Daoy (cell line): ENCODE data around the gene GMNC. TPM values are rescaled to one million over a fixed set of nuclear protein-coding genes. Genes with fewer than 3 reads are reported as not detected.
"Not testable (repeated sequence)": the region's sequence is repeated elsewhere in the genome, so short reads cannot be mapped to it uniquely, and the experiment has no call there.

Source experiments
- DNase-seq: peaks from one replicate; pipeline ENCODE4 v3.0.0-alpha.2; 2015; ENCODE audit warnings: low read depth
- total RNA-seq: library from RNA; depleted of rRNA; stranded (reverse); fragments of >200 nt; shearing (Covaris generic); gene quantifications from 2 replicates; pipeline ENCODE4 v1.2.3, GENCODE V29; 2014; rRNA removed

Gene GMNC, protein sequence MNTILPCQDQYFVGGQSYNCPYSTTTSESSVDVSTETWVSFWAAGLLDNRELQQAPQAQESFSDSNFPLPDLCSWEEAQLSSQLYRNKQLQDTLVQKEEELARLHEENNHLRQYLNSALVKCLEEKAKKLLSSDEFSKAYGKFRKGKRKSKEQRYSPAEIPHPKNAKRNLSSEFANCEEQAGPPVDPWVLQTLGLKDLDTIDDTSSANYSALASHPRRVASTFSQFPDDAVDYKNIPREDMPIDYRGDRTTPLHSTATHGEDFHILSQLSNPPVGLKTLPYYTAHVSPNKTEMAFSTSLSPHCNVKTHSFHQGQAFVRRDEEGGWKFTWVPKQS
- not detected in 2 replicates for total RNA-seq

DNA sequence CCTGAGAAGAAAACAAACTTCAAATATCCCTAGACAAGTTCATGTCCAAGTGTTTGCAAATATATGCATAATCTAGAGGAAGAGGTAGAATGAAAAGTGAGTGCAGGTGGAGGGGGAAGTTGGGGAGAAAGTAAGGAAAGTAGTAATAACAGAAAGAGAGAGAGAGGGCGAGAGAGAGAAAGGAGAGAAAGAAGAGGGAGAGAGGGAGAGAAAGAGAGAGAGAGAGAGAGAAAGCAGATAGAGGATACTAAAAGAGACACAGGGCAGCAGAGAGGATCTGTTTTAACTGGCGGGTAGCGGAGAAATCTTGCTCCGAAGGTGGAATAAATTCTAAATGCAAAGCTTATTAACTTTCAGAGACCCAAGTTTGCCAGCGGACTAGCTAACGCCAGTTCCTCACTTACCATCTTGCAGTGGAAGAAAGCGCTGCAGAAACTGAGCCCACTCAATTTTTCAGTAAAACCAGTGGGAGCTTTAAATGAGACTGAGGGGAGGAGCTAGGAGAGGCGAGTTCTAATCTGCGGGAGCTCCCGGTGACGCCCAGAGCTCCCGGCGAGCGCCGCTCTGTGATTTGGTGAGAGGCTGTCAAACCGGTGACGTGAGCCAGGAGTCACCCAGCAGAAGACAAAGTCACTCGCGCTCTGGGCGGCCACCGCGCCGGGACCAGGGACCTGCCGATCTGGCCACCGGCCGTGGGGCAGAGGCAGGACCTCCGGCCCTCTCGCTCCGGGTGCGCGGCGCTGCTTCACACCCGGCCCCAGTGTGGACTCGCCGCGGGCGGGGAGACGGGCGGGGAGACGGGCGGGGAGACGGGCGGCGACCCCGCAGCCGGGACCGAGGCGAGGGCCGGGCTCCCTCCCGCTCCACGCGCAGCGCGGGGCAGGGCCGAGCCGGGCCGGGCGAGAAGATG is at the start of gene GMNC:
Gene GMNC, minus strand, starts transcription at position 486 of the 910 bp plus-strand sequence. Its CDS starts 79 bp downstream, at position 407.
- peak; percentile 84 for DNase-seq

DNA sequence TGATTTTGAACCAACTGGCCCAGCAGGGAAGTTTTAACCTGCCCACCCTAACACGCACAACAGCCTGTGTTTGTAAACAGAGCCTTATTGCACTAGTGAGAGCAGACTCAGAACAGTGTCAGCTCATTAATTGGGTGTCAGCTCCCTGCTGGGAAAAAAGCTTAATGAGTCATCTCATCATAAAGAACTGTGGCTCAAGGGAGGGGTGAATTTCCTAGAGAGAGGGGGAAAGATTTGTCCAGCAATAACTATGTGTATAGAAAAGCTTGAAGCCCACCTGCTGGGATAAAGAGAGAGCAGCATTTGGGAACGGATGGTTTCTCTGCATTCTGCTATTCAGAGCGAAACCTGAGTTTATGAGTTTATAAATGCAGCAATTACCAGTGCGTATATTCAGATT is 48.9 kb upstream of the GMNC start:
- DNase-seq, result peak; percentile 50

DNA sequence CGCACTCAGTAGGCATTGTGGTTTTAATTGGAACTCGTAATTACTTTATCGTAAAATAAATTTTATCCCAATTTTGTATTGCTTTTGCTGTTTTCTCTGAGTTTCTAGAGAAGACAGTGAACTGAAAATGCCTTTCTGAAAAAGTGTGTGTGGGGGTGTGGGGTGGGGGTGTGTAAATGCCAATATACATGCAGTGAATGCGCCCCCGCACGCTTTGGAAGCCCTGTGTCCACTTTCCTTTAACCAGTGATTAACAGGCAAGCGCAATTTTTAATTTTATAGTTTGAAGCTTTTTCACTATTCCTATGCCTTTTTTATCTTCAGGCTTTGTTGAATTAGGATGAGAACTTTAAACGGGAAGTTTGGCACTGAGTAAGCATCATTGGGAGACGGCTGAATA is 47.4 kb upstream of the GMNC start:
- DNase-seq, result no peak

DNA sequence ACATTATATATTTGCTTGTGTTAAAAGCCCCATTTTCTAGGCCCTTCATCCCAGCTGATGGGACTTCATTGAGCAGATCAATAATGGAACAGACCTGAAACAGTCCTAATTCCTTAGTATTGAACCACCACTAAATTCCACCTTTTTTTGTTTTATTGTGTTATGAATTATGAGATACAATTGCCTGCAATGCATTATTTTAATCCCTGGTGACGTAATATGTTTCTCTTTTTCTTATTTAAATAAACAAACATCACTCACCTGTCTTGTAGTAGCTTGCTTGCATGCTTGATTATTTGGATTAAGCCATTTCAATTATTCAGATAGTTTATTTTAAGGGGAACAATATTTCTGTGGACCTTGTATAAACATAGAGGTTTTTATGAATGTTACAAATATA is 40.7 kb upstream of the GMNC start:
- no peak for DNase-seq

DNA sequence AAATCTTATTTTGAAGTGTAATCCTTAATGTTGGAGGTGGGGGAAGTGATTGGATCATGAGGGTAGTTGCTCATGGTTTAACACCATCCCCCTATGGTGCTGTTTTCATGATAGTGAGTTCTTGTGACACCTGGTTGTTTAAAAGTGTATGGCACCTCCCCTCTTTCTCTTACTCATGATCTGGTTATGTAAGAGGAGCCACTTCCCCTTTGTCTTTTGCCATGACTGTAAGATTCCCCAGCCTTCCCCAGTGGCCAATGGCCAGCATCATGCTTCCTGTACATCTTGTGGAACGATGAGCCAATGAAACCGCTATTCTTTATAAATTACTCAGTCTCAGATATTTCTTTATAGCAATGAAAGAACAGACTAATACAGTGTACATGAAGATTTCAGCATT is 39.8 kb upstream of the GMNC start:
- DNase-seq, result no peak

DNA sequence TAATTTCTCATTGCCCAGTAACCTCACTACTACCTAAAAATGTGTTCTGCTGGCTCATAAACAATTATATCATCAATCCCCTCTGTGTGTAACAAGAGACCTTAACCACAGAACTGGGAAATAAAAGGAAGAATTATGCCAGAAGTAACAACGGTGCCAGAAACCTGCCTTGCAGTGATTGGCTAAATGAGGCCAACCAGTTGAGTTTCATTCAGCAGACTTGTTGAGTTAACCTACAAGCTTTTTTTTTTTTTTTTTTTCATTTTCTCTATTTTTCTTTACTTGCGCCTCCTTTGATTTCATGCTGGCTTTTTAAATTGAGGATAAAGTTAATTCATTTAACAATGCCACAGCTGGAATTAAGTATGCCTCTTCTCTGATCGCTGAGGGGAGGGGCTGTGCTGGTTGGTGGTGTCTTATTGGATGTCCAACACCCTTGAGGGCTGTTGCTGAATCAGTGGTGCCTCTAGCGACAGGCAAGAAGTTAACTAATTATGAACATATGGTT is 30.0 kb upstream of the GMNC start:
- DNase-seq, result peak; percentile 18

DNA sequence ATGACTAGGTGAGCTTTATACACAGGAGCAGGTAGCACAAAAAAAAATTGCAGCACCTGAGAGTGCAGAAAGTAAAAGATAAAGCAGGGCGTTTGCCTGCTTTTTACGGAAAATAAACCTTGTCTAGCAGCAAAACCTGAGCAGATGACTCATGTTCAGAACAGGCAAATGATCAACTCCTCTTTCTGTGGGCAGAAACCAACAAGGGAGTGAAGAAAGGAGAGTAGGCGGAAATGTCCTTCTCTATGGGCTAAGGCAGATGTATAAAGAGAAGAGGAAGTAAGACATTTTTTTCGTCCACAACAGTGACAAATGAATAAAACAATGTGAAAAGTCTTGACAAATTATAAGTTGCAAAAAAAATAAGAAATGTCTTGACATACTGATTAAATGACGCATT is 24.5 kb upstream of the GMNC start:
- DNase-seq, result peak; percentile 29

DNA sequence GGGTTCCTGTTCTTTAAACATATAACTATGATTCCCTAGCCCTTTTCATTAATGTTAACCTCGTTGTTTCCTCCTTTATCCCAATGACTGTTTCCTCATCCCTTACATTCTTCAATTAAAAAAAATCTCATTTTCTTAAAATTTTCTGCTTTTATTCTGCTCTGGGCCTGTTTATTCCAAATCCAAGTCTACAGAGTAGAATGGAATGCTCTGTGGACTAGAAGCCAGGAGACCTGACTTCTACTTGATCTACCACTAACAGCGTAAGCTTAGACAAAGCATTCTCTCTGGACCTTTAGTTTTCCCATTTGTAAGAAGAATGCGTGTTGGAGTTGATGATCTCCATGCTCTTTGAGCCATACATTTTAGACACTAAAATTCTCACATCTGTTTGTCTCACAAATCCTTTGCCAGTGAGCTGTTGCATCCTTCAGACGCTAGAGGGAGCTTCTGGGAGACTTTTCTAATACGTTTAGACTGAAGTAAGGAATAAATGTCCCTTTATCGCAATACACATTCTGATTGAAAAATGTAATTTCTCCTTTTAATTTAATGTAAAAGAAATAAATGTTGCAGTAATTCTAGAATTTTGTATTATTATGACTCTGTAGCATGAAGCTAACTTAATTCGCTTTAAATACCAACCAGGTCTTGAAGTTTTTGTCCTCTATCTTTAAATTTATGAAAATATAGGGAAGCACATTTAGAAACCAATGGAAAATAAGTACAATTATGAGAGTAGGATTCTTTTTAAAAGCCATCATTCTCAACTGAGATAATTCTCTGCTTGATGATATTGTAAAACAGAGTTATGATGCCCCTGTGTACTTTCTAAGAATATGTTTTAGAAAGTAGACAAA is 21.7 kb upstream of the GMNC start:
- peak; percentile 59 for DNase-seq

DNA sequence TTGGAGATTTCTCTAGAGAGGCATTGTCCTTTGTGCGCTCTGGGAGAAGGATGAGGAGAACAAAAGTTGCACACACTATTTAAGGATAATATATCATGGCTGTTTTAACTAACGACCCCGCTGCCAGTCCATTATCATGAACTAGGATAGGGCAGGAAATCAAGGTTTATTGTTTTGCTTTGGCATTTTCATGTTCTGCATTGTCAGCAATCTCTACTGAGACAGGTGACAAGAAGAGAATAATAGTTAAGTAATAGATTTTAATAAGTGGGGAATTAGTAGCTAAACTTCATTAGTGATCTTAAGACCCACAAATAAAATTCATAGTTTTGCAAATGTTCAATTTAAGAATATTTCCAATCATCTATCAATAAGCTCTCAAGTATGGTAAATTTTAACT is 20.6 kb upstream of the GMNC start:
- no peak for DNase-seq

DNA sequence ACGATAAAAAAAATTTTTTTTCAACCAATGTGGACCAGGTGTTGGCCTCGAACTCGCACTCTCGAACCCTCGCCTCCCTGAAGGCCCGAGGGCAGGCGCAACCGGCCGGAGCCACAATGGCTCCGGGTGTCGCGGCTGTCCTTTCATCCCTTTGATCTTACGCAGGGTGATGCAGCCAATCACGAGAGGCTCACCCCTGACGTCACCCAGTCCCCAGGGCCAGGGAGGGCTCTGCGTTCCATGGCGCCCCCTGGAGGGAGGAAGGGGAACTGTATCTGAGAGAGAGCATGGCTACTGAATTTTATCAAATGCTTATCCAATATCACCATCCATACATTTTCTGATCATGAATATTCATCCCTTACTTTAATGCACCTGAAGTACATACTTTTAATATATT is 15.4 kb upstream of the GMNC start:
- peak; percentile 19 for DNase-seq

DNA sequence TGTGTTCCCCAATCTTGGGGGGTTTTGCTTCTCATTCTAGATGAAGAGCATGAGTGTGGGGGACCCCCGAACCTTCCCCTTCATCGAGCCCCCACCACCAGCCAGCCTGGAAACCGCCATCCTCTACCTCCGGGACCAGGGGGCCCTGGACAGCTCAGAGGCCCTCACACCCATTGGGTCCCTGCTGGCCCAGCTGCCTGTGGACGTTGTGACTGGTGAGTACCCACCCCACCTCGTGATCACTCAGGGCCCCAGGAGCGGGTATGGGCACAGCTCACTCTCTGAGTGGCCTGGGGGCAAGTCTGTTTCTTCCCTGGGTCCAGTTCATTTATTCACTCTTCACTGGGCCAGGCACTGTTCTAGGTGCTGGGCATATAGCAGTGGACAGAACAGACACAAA is 13.9 kb upstream of the GMNC start:
- DNase-seq, result not testable (repeated sequence)

DNA sequence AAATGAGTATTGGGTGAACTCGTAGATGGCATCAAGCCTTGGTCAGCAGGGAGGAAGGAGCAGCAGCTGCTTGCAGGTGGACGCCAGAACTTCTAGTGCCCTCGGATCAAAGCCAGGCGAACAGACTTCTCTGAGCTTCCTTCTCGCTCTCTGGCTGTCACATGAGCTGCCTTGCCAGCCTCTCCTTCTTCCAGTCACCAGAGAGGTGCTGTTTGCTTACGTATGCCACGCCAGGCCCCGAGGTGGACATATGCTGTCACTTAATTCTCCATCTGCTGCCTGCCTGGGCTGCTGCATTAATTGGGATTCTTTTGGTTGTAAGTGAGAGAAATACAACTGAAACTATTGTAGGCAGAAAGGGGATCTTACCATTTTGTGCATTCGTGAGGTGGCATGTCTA is 12.6 kb upstream of the GMNC start:
- not testable (repeated sequence) for DNase-seq

DNA sequence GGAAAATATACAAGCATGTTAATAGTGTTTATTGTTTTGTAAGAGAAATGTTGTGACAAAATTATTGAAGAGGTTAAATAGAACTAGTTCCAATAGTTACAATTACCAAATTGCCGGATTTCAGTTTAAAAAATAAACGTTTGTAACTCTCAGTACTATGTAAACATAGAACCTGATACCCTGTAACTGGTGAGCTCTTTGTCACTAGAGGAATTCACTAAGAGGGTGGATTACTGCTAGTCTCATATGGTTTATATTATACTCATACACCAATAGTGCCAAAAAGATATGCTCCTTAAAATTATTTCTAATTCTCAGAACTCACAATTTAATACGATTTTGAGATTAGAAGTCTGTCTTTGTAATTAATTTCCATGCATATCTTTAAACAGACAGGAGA is 7.6 kb upstream of the GMNC start:
- no peak for DNase-seq

DNA sequence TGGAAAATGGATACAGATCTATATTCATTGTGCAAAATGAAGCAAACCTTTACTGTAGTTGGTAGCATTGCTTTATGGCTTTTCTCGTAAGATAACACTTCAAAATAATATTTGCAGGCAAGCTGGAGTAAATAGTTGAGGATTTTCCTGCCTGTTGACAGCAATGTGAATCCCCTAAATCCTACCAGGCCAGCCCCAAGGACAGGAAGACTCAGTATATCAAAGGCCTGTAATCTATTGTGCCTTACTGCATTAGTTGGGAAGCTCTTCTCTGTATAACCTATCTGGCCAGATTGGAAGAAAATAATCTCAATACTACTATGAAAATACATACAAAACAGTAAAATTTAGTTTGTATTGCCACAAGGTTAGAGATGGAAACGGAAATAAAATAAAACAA is 4.6 kb upstream of the GMNC start:
- DNase-seq, result no peak

DNA sequence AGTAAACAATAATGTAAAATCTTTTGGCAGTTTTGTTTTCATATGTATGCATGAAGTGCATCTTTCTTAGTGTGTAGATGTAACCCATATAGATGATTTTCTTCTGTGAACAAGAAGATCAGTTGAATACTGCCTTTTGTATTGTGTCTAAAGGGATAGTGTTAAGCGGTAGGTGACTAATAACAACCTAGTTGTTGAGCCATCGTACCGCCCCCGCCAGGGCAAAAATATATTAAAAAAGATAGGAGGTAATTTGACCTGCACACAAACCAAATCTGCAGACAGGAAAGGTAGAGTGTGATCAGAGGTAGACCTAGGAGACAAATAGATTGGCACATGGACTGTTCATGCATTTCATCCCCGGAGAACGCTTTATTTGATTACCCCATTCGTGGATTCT is 3.3 kb upstream of the GMNC start:
- no peak for DNase-seq

DNA sequence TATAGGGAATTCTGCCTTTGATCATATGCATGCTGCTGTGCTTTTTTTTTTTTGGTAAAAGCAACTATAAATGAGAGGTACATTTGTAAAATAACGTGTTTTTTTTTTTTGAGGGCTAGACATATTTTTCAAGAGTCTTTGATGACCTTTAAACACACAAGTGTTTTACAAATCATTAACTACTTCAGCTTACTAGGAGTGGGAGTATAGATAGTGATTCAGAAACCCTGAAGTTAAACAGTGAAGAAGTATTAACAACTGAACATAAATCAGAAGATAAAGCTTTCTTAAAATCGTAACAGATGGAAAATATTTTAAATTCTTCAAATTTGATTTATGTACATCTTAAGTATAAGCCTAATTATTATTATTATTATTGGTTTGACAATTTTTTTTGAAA is 2.9 kb upstream of the GMNC start:
- no peak for DNase-seq

DNA sequence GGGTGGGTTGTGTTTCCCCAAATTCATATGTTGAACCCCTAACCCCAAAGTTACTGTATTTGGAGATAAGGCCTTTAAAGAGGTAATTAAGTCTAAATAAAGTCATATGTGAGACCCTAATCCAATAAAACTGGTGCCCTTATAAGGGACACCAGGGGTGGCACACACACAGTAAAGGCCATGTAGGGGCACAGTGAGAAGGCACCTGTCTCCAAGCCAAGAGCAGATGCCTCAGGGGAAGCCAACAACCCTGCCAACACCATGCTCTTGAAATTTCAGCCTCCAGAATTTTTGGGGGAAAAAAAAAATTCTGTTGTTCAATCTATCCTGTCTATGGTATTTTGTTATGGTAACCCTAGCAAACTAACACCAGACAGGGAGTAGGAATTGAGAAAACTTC is 1.5 kb upstream of the GMNC start:
- DNase-seq, result no peak

DNA sequence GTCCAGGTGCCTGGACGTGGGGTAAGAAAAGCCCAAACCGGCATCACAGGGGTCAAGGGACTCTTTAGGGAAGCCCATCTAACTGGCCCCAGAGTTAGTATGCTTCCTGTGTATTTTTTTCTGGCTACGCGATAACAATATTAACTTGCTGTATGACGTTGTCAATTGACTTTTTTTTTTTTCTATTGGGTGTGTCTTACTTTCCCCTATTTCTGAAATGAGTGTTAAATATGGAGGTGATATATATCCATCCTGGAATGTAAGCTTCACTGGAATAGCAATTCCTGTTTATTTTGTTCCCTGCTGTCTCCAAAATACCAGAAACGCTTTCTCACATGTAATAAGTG is 598 bp upstream of the GMNC start:
- no peak for DNase-seq

DNA sequence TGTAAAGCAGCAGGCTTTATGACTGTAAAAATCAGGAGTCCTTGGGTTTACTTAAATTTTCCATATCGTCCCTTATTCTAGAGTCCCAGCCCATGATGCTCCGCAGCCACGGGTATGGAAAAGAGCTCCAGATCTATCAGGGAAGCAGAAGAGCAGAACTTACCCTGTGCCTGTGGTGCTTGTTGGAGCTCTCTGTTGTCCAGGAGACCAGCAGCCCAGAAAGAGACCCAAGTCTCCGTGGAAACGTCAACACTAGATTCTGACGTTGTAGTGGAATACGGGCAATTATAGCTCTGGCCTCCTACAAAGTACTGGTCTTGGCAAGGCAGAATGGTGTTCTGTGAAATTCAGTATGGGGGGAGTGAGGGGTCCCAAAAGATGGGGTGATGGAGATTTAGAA is 2.0 kb downstream of the GMNC start:
- DNase-seq, result no peak

DNA sequence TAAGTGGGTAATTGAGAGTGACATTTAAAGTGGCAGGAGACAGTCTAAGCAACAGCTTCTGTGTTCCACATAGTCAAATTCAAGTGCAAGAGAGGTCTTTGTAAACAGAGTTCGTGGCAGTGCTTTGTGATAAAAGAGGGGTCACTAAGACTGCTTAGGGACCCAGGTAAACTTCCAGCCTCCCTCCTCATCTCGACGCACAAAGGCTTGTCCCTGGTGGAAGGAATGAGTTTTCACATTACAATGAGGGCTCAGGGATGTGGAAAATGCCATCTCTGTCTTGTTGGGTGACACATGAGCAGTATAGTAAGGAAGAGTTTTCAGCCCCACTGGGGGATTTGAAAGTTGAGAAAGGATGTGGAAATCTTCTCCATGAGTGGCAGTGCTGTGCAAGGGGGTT is 7.3 kb downstream of the GMNC start:
- no peak for DNase-seq

DNA sequence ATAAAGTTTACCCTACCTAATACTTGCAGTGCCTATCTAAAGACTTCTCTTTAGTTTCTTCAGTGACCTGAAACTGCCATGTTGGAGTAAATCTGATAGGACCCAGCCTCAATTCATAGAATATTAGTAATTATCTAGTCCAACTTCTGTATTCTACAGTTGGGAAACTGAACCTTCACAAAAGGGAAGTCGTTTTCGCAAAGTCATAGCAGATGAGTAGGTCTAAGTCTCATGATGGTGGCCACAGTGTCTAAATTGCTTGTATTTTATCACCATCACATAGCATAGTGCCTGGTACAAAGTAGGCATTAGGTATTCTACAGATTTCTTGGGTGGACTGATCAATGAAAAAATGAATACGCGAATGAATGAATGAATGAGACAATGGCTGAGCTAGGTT is 8.4 kb downstream of the GMNC start:
- DNase-seq, result no peak

DNA sequence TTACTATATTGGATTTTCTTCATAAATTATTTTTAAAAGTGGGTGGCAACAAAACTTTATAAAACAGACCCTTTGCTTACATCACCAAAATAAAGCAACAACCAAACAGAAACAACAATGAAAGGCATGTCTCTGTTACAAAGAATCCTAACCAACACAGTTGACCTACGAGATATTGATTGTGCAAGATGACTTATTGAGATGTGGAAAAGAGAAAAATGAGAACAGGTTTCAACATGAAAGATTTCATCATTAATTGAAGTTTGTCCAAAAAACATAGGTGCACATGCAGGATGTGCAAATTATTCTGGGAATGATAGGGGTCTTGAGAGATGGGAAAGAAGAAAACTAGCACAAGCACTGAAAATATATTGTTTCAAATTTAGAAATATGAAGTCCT is 9.0 kb downstream of the GMNC start:
- DNase-seq, result no peak
